ENCODE results near the gene OPTC.

DNA sequence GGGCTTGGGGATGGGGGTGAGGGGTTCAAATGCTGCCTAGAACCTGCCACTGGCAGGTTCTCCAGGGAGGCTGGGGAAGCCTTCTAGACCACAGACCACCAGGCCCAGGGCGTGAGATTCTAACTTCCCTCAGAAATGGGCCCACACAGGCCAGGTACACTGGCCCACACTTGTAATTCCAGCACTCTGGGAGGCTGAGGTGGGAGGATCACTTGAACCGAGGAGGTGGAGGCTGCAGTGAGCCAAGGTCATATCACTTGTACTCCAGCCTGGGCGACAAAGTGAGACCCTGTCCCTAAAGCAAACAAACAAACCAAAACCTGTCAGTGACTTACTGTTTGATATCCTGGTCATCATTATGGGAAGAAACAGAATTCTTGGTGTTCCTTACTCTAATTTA lies 31.7 kb downstream of the OPTC start:
- no peak for TF ChIP-seq POLR2A (IDR thresholded peaks at IDR 0.05)
- TF ChIP-seq CTCF (IDR thresholded peaks at IDR 0.05) = no peak

Data from ovary (tissue), 3 donors.